OCI-LY7 (cell line): ENCODE measurements around the gene KAZN. TPM values are rescaled to one million over a fixed set of nuclear protein-coding genes. Genes with fewer than 3 reads are reported as not detected.

ENCODE experiments used
- BruUV-seq: library from RNA; stranded (reverse); fragments of 400-500 nt; replicated peaks from 2 replicates; lab custom pipeline; 2021; lab: Mats Ljungman, UMichigan
- CTCF ChIA-PET: fragments of 300-600 bp; sonication (Branson Sonifier 250); formaldehyde crosslinking; loops from one replicate; lab custom pipeline; 2022; ENCODE audit warnings: antibody characterized with exemption; ENCODE audit not compliant: unreplicated experiment; lab: Charles Lee
- POLR2A ChIA-PET: fragments of 300-600 bp; sonication (Branson Sonifier 250); formaldehyde crosslinking; loops from one replicate; lab custom pipeline; 2022; ENCODE audit warnings: antibody characterized with exemption; lab: Charles Lee
- DNase-seq: peaks from one replicate; pipeline ENCODE4 v3.0.0-alpha.2; 2015; ENCODE audit warnings: low spot score
- H2AFZ ChIP-seq: fragments of 200-600 bp; sonication (generic), shearing (Covaris generic); 2 replicates; pipeline ENCODE4 v1.6.1; 2014; ENCODE audit warnings: mild to moderate bottlenecking, antibody characterized with exemption, low read length, moderate library complexity
- H3K27ac ChIP-seq: fragments of 200-600 bp; sonication (generic); 2 replicates; pipeline ENCODE4 v1.5.1; 2014; ENCODE audit warnings: mixed run types, low read depth, mild to moderate bottlenecking, moderate library complexity, low read length, inconsistent platforms; ENCODE audit not compliant: poor library complexity, severe bottlenecking
- H3K36me3 ChIP-seq: fragments of 200-600 bp; sonication (generic); 2 replicates; pipeline ENCODE4 v1.6.1; 2014; ENCODE audit warnings: mild to moderate bottlenecking, antibody characterized with exemption, low read length, moderate library complexity, mixed read lengths; ENCODE audit not compliant: insufficient read depth
- H3K4me1 ChIP-seq: fragments of 200-600 bp; sonication (generic); 2 replicates; pipeline ENCODE4 v1.5.1; 2014; ENCODE audit warnings: mild to moderate bottlenecking, low read length; ENCODE audit not compliant: insufficient read depth, poor library complexity, severe bottlenecking
- H3K4me2 ChIP-seq: fragments of 200-600 bp; sonication (generic); 2 replicates; pipeline ENCODE4 v1.6.1; 2014; ENCODE audit warnings: mild to moderate bottlenecking, low read length
- H3K4me3 ChIP-seq: fragments of 200-600 bp; sonication (generic); 2 replicates; pipeline ENCODE4 v1.5.1; 2014; ENCODE audit warnings: mild to moderate bottlenecking, low read depth, low read length; ENCODE audit not compliant: poor library complexity, severe bottlenecking
- H3K79me2 ChIP-seq: fragments of 200-600 bp; sonication (generic); 2 replicates; pipeline ENCODE4 v1.6.1; 2016; ENCODE audit warnings: low read depth, mild to moderate bottlenecking, low read length, moderate library complexity, mixed read lengths; ENCODE audit not compliant: insufficient read depth
- H3K9me2 ChIP-seq: fragments of 200-600 bp; sonication (generic); 2 replicates; pipeline ENCODE4 v1.6.1; 2016; ENCODE audit warnings: mild to moderate bottlenecking, low read length, mixed read lengths; ENCODE audit not compliant: insufficient read depth
- H3K9me3 ChIP-seq: fragments of 200-600 bp; sonication (generic); 2 replicates; pipeline ENCODE4 v1.6.1; 2014; ENCODE audit warnings: mild to moderate bottlenecking, mixed run types, low read length, mixed read lengths
- H4K20me1 ChIP-seq: fragments of 200-600 bp; sonication (generic); 2 replicates; pipeline ENCODE4 v1.6.1; 2014; ENCODE audit warnings: mild to moderate bottlenecking, antibody characterized with exemption, low read length, moderate library complexity, mixed read lengths; ENCODE audit not compliant: insufficient read depth
- CTCF ChIP-seq: fragments of 200-600 bp; sonication (generic); conservative IDR thresholded peaks from 2 replicates; pipeline ENCODE4 v1.5.1; 2014; ENCODE audit warnings: mild to moderate bottlenecking, antibody characterized with exemption, low read length, moderate library complexity, mixed read lengths
- EZH2phosphoT487 ChIP-seq: fragments of 200-600 bp; sonication (generic); IDR thresholded peaks from 2 replicates; pipeline ENCODE4 v1.6.1; 2018; ENCODE audit warnings: low read depth, borderline replicate concordance, mild to moderate bottlenecking, mixed run types, antibody characterized with exemption, low read length, moderate library complexity, mixed read lengths
- intact Hi-C: fragments of 100-400 bp; cut with micrococcal nuclease; formaldehyde crosslinking; loops from one replicate; pipeline ENCODE4 v1.10.0; 2022; ENCODE audit not compliant: unreplicated experiment
- total RNA-seq, 2 experiments: library from RNA; depleted of rRNA in 1 of 2; stranded (reverse); fragments of >200 nt in 1 of 2; shearing (Covaris generic) in 1 of 2; gene quantifications; 2 replicates each; pipeline ENCODE4 v1.2.3, GENCODE V29; 2014 to 2022

Gene KAZN
- total RNA-seq, 2 experiments from 2014 or later, result 0.40 to 2.4 TPM

- no peaks in the 10 kb centered on the region for H3K79me2 ChIP-seq
- intact Hi-C loops, result loop anchor here (10.0 kb wide), 1 partner anchor 464 kb away; no protein-coding TSS in a partner anchor
- H3K9me3 ChIP-seq, result no peaks in the 10 kb centered on the region
- no peak overlapping the region for H3K4me2 ChIP-seq
- H3K27ac ChIP-seq, result no peak overlapping the region
- no peaks in the 10 kb centered on the region for H4K20me1 ChIP-seq
- H2AFZ ChIP-seq, result no peak overlapping the region
- no TSS peak for BruUV-seq
- TF ChIP-seq EZH2phosphoT487 (no peak), CTCF (no peak)
- DNase-seq, result no peak
- ChIA-PET POLR2A (interaction anchor here (0.5 kb wide), 1 partner anchor 61 kb away, joined by 4 read pairs; no protein-coding TSS in a partner anchor), CTCF (no interaction called here)
- H3K4me3 ChIP-seq, result no peak overlapping the region
- no peaks in the 10 kb centered on the region for H3K36me3 ChIP-seq
- H3K9me2 ChIP-seq, result no peaks in the 10 kb centered on the region
- peaks cover 7% of the 10 kb centered on the region for H3K4me1 ChIP-seq
Observed at GRCh38 chr1:15028616-15029015, 430.1 kb downstream of the KAZN start.

- Histone ChIP-seq H3K36me3 (no peaks in the 10 kb centered on the region), H3K79me2 (no peaks in the 10 kb centered on the region), H2AFZ (no peak overlapping the region), H3K4me2 (no peak overlapping the region), H3K27ac (no peak overlapping the region), H3K4me3 (no peak overlapping the region), H4K20me1 (no peaks in the 10 kb centered on the region), H3K9me3 (no peaks in the 10 kb centered on the region), H3K9me2 (no peaks in the 10 kb centered on the region), H3K4me1 (peaks cover 12% of the 10 kb centered on the region)
- DNase-seq, result no peak
- intact Hi-C loops, result loop anchor here (10.0 kb wide), 1 partner anchor 464 kb away; no protein-coding TSS in a partner anchor
- BruUV-seq, result no TSS peak
- ChIA-PET CTCF (no interaction called here), POLR2A (interaction anchor here (0.5 kb wide), 1 partner anchor 61 kb away, joined by 4 read pairs; no protein-coding TSS in a partner anchor)
- TF ChIP-seq CTCF, result no peak
Observed at GRCh38 chr1:15029036-15029435, 430.6 kb downstream of the KAZN start.

- Histone ChIP-seq H4K20me1 (no peaks in the 10 kb centered on the region), H3K4me2 (no peak overlapping the region), H3K9me2 (no peaks in the 10 kb centered on the region), H2AFZ (no peak overlapping the region), H3K36me3 (no peaks in the 10 kb centered on the region), H3K4me1 (peaks cover 16% of the 10 kb centered on the region), H3K79me2 (no peaks in the 10 kb centered on the region), H3K4me3 (no peak overlapping the region), H3K27ac (no peak overlapping the region), H3K9me3 (no peaks in the 10 kb centered on the region)
- ChIA-PET POLR2A (no interaction called here), CTCF (no interaction called here)
- no TSS peak for BruUV-seq
- intact Hi-C loops, result loop anchor here (10.0 kb wide), 2 partner anchors 255 to 465 kb away; no protein-coding TSS in a partner anchor
- no peak for DNase-seq
- TF ChIP-seq EZH2phosphoT487, result no peak
- TF ChIP-seq CTCF, result no peak
Observed at GRCh38 chr1:15029786-15030185, 431.3 kb downstream of the KAZN start.
